C4-2B (cell line): ENCODE results near the gene TBRG1.

ENCODE experiments used
- CTCF ChIP-seq: fragments of 450-650 bp; conservative IDR thresholded peaks from 2 replicates; pipeline ENCODE4 v1.5.1; 2017; ENCODE audit warnings: mild to moderate bottlenecking
- ZFX ChIP-seq: fragments of 450-650 bp; IDR thresholded peaks from 2 replicates; pipeline ENCODE4 v1.6.1; 2017

DNA sequence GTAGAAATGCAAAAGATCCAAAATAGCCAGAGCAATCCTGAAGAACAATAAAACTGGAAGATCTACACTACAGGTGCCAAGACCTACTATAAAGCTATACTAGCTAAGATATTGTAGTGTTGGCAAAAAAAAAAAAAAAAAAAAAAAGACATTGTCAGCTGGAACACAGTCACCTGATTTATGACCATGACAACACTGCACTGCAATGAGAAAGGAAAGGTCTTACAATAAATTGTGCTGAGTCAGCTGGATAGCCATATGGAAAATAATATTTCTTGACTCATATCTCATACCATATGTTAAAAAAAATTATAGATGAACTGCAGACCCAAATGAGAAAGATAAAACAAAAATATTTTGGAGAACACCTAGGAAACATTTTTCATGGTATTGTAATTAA is 14.5 kb upstream of the TBRG1 start:
- TF ChIP-seq CTCF (no peak), ZFX (no peak)
